GM08714 (cell line): ENCODE measurements around the gene RPS18.

Experiments used
- H3K4me3 ChIP-seq: fragments of 200-500 bp; sonication (Bioruptor generic); 2 replicates; pipeline ENCODE4 v1.5.1; 2014; ENCODE audit warnings: mild to moderate bottlenecking, low read length, inconsistent platforms
- ZNF274 ChIP-seq: IDR thresholded peaks from 2 replicates; pipeline ENCODE4 v1.6.1; 2012; ENCODE audit warnings: mild to moderate bottlenecking, low read depth, low read length

RPS18 gene

DNA sequence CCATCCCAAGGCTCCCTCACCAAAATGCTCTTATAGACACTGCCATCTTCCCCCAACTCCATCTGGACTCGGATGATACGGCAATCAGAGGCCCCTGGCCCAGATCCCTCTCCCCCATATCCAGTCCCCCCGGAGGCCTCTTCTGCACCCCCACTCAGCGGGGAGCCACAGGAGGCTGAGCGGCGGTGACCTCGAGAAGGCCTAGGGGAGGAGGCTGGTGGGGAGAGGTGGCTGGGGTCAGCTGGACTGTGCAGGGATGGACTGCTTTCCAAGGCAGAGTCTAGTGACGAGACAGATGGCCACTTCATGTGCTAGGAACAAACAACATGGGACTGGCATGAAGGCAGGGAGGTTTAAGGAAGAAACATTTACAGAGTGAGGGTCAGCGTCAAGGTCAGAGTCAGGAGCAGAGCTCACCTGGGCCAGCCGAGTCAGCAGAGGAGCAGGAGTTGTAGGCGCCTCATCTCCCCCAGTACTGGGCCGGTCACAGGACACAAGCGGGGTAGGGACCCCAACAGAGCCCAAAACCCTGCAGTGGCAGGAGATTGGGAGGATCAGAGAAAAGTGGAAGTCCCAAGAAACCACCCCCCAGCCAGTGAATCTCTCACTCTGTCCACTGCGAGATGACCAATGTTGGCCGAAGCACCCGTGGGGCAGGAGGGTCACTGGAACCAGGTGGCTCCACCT, 21.3 kb downstream of the RPS18 start:
- no peak overlapping the region for H3K4me3 ChIP-seq
- no peak for TF ChIP-seq ZNF274

DNA sequence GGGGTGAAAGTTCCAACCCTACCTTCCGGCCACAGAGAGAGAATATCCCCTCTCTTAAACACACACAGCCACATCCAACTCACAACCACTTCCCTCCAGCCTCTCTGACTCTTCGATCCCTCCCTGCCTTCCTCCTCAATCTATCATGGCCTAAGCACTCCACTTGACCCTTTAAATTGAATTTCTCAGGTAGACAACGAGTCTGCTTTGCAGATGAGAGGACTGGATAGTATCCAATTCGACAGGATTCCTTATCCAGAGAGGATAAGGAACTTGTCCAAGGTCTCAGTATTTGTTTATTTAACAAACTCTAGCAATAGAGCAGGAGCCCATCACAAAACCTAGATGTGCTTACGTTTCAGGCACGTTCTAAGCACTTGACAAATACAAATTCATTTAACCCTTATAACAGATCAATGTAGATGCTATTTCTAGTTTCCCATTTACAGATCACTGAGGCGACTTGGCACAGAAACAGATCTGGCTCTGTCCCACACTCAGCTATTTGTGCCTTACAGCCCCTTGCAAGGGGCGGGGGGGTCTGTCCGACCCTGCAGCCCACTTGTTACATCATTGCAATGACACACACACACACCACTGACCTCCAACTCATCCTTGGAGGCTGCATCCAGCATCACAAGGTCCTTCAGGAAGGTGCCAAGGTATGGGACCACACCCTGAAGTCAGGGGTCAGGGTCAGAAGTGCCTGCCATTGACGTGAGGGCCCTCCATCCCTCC, 22.4 kb downstream of the RPS18 start:
- H3K4me3 ChIP-seq, result no peak overlapping the region
- TF ChIP-seq ZNF274, result no peak

DNA sequence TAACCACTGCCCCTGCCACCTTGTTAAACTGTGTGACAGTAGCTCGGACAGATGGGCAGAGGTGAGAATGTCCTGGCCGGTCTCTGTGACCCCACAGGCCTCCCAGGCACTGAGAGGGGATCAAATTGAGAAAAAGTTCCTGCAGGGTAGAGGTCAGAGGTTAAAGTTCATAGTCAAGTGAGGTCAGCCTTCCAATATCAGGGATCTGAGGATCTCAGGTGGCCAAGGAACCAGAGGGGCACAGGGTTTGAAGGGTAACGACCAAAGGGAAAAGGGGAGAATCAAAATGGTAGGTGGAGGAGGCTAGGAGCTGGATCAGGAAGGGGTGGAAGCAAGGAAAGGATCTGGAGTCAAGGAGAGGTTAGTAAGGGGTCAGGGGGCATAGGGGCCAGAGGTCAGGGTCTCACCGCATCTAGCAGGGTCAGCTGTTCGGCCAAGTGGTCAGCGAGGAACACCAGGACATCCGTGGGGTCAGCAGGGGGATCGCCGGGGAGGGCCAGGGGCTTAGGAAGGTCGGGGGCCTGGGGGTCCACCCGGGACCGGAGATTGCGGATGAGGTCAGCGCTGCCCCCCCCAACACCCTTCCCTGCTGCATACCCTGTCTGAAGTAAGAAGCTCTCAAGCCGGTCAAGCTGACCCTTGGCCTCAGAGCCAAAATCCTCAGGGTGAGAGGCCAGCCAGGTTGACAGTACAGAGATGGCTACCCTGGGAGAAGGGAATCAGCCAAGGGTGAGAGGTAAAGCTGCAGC, 23.9 kb downstream of the RPS18 start:
- no peak overlapping the region for H3K4me3 ChIP-seq
- TF ChIP-seq ZNF274, result no peak

DNA sequence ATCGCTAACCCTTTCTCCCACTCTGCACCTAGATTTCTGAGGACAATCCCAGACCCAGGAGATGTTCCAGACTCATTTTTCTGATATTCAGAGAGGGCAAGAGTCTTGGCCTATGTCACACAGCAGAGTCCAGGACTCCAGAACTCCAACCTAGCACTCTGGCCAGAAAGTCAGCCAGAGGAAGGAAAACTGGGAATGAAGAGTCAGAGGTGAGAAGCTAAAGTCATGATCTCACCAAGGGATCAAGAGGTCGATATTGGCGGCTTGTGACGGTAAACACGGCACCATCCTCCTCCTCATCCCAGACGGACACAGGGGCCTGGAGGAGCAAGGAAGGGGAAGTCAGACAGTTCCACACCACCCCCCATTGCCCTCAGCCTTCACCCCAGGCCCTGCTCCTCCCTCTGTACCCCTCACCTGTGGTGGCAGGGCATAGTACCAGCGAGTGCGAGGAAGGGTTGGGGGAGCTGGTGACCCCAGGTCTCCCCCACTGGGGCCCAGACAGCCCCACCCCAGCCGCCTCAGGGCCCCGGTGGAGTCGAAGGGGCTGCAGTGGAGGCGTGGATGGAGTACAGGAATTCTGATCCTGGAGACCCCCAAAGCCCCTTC, 25.0 kb downstream of the RPS18 start:
- H3K4me3 ChIP-seq, result no peak overlapping the region; the same call in 1 of the 2 replicates
- no peak for TF ChIP-seq ZNF274

DNA sequence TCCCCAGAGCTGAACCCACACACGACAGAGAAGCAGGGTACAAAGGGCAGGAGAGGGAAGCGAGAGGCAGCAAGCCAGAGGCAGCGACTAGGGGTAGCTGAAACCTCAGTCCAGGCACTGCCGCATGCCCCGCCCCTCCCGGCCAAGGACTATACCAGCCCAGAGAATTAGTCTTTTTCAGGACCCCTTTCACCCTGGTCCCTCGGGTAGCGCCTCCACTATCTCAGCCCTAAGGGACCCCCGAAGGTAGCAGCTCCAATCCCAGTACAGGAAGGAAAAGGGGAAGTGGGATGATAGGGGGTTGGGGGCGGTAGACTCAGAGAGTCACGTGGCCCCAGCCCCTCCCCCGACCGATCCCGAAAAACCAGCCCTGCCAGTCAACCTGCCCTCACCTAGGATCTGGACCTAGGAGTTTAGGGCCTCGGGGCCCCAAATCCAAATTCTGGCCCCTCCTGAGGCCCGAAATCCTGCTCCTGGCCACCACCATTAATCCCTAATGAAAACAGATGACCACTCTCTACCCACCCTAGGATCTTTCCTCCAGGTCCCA, 25.6 kb downstream of the RPS18 start:
- no peak for TF ChIP-seq ZNF274
- peak overlapping the region; percentile 50; the same call in 1 of the 2 replicates for H3K4me3 ChIP-seq

DNA sequence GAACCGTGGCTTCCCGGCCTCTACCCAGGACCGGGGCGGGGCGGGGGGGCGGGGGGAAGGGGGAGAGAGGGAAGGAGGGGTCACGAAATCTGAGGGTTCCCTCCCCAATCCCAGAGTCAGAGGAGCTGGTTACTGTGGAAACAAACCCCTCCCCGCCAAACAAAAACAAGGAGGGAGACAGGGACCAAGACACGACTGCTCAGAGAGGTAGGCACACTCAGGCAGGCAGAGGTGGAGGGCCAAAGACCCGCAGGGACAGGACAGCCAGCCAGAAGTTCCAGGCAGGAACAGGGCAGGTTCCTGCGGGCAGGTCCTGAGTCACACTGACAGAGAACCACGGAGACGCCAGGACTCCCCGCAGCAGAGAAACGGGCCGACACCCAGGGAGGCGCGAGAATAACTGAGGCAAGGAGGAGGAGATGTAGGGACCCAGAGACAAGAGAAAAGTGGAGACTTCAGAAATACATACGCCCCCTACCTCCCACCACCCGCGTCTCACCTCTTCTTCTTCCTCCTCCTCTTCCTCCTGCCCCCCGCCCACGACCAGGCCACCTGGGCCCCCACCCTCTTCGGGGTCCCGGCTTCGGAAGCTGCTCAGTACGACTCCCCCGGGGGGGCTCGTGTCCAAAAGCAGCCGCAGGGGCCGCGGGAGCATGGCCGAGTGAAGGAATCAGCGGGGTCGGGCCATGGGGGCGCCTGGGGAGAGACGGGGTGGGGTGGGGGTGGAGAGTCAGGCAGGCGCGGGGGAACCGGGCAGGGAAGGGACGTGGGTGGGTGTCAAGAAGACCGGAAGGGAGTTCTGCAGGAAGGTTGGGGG, 26.3 kb downstream of the RPS18 start:
- TF ChIP-seq ZNF274, result no peak
- peak overlapping the region; percentile 72 for H3K4me3 ChIP-seq

DNA sequence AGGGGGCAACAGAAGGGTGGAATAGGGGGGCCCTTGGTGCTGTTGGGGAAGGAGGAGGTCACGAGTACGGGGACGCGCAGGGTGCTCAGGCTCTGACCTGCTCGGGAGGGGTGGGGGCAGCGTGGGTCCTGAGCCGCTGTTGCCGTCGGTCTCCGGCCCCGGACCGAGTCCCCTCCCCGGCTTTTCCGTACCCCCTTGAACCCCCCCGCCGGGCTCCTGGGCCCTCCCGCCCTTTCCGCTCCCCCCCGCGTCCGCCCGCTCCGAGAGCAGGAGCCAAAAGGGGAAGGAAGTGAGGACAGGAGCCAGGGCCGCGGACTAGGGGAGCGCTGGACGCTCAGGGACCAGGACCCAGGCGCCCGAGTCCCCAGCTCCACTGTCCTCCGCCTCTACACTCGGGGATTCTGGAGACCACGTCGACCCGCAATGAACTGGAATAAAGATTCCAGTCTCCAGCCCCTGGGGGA, 26.9 kb downstream of the RPS18 start, which contains the start of gene RGL2:
Gene RGL2, minus strand, starts transcription at position 170 of the 464 bp plus-strand sequence. CDS start 332 bp downstream, outside the sequence.
- H3K4me3 ChIP-seq, result peak within 1 kb of the TSS; percentile 72
- no peak for TF ChIP-seq ZNF274

DNA sequence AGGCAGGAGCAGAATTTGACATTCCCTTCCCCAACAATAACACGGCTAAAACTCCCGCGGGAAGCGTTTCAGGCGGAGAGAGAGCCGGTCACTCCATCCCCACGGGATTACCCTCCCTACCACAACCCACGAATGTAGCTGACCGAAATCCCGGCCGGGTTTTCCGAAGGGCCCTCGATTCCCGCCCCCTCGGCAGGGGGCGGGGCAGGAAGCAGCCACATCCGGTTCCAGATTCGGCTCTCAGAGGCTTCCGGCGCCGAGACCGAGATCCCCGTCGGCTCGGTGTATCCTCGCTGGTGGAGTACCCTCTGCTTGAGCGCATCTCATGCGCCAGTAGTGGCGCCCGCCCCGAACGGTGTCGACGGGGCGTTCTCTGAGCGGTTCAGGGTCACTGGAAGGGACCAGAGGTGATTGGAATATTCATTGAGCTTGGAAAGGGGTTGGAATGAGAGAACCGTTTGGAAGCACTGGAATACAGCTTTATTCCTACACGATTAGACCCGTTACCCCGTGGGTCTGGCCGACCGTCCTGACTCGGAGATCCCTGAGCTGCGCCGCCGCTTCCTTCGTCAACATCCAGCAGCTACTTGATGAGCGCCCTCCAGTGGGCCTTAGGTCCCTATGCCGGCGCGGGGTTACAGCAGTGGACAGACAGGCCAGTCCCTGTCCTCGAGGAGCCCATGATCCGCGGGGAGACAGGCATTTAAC, 27.5 kb downstream of the RPS18 start:
- no peak for TF ChIP-seq ZNF274

DNA sequence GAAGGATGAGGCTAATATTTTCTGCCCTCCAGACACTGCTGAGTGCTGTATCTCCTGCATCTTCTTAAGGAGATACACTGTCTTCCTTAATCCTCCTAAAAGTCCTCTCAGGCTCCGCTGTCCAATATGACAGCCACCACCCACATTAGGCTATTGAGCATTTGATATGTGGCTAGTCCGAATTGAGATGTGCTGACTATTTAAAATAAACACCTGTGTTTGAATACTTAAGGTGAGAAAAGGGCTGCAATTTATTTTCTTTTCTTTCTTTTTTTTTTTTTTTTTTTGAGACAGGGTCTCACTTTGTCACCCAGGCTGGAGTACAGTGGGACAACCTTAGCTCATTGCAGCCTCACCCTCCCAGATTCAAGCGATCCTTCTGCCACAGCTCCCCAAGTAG, 30.0 kb downstream of the RPS18 start:
- TF ChIP-seq ZNF274, result no peak
- H3K4me3 ChIP-seq, result no peak overlapping the region

More for the DNA sequence above, 27.5 kb downstream of the RPS18 start:
- peak overlapping the region; percentile 72 for H3K4me3 ChIP-seq

DNA sequence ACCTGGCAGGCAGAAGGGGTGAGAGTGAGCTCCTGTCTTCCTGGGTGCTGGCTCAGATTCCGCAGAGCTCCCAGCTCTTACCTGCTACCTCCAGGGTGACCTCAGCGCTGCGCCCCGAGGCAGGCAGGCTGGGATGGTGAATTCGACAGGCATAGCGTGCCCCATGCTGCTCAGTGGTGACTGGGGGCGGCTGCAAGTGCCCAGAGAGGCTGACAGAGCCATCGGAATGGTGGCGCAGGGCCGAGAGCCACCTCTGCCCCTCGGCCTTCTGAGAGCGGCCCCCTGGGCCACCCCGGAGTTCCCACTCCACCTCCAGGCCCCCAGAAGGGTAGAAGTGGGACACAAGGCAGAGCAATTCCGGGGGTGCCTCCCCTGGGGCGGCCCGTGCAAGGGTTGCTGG, 32.3 kb downstream of the RPS18 start:
- no peak for TF ChIP-seq ZNF274

DNA sequence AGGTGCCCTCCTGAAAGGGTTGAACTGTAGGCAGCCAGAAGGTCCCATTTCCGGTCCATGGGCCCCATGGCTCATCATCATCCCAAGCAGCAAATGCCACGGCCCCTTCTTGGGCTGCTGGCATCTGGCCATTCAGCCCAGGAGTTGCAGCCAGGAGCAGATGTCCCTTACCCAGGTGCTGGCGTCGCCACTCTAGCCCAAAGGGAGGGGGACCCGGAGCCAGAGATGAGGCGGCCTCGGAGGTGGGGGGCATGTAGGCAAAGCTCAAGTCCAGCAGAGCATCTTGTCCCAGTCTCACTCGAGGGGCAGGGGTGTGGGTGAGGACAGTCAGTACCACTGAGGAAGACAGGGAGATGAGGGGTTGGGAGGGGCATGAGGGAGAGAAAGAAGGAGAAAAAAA, 33.2 kb downstream of the RPS18 start:
- TF ChIP-seq ZNF274, result no peak
- H3K4me3 ChIP-seq, result no peak overlapping the region

More for the DNA sequence above, 32.3 kb downstream of the RPS18 start:
- H3K4me3 ChIP-seq, result no peak overlapping the region

DNA sequence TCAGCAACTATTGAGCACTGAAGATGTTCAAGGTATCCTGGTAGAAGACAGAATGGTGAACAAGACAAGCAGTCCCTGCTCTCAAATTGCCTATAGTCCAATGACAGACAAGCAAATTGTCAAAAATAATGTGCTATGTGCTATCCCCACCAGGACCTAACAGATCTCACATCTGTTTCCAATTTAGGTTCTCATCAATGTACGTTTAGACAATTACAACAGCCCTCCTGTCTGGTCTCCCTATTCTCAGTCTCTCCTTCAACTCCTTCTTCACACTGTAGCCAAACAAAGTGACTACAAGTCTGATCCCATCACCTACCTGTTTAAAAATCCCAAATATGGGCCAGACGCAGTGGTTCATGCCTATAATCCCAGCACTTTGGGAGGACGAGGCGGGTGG, 34.5 kb downstream of the RPS18 start:
- no peak for TF ChIP-seq ZNF274
- no peak overlapping the region for H3K4me3 ChIP-seq

DNA sequence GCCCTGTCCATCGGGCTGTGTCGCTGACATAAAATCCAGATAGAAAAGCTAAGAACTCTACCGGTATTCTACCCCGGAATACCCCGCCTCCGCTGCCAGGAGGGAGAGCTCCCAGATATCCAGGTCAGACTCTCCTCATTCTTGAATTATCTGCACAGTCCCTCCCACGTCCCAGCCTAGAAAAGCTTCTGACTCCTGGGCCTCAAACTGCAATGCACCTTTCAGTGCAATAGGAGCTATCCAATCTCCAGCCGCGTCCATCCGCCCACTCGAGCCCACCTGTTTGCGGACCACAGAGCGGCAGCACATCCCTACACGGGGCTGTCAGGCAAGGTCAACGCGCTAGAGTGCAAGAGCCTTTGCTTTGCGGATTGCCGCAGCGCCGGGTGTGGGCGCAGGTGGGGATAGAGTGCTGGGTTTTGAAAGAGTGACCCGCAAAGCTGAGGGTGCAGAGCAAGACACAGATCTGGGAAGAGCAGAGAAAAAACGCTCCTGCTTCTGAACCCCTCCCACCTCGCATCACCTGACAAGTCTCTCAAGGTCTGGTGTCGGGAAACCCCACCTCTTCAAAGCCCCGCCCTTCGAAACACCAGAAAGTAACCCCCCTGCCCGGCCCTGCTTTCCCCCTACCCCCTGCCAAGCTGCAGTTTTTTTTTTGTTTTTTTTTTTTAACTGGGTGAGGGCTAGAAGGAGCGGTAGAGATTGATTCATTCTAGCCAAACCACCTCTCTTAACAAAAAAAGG, 40.7 kb downstream of the RPS18 start:
- no peak for TF ChIP-seq ZNF274
- H3K4me3 ChIP-seq, result peak overlapping the region; percentile 84
